ENCODE data around the gene SERPINA1.

GRCh38 chr14:94388384-94389103, at the start of gene SERPINA1:
- TF ChIP-seq POLR2A (IDR thresholded peaks at IDR 0.05) (no peak), CTCF (IDR thresholded peaks at IDR 0.05) (no peak)
